HG03571 (cell line): Measurements from ENCODE around the gene C11orf71.
A peak's percentile ranks its signal among the peaks of the same experiment; 100 is the strongest.

Experiments used
- ATAC-seq: cut with Tn5 transposase; IDR thresholded peaks from one replicate; pipeline ENCODE4 v1.9.1; 2021; ENCODE audit not compliant: unreplicated experiment

Gene C11orf71

DNA sequence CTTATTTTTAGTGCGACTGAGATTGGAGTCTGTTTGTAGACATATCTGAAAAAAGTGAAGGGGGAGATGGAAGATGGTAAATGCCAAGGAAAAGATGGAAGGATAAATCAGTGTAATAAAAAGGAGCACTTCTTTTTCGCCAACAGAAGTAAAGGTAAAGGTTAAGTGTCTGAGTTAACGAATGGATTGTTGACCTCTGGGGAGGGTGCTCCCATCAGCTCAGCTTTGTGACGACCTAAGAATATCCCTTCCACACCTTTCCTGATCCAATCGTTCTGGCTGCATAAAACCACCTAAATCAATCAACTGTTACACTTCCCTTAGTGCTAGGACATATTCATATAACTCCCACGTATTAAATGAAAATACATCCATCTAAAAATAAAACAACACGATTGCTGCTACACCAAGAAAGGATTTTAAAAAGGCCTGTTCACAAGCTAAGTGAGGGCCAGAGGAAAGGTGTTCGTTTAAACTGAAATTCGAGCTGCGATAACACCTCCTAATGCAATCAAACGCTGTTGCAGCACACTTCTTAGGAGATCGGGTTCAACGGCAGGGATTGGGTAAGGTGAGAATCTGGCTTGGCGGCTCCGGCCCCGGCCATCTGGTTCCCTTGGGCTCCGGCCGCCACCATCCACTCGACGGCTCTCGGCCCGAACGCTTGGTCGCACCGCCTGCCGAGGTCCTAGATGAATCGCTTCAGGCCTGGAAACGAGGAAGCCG is 658 bp downstream of the C11orf71 start:
- ATAC-seq = peak; percentile 28

DNA sequence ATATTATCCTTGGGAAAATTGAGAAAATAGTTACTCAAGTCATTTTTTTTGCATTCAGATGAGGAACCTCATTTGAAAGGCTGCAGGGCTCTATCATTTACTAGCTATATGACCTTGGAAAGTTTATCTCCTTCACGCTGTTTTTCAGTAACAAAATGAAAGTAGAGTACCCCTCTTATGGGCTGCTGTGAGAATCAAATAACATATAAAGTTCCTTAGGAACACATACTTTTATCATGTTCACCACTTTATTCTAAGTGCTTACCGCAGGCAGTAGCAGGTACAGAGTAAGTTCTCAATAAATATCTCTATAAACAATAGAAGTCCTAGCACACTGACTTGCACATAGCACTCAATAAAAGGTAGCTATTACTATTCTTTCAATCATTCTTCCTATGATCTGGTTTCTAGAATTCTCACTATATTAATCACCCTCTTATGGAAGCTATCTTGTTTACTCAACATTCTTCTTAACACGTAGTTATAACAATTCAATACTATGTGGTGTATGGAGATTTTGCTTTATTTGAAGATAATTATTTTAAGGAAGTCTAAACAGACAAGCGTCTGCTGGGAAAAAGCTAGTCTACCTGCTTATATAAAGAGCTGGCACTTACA is 1.9 kb downstream of the C11orf71 start:
- no peak for ATAC-seq

DNA sequence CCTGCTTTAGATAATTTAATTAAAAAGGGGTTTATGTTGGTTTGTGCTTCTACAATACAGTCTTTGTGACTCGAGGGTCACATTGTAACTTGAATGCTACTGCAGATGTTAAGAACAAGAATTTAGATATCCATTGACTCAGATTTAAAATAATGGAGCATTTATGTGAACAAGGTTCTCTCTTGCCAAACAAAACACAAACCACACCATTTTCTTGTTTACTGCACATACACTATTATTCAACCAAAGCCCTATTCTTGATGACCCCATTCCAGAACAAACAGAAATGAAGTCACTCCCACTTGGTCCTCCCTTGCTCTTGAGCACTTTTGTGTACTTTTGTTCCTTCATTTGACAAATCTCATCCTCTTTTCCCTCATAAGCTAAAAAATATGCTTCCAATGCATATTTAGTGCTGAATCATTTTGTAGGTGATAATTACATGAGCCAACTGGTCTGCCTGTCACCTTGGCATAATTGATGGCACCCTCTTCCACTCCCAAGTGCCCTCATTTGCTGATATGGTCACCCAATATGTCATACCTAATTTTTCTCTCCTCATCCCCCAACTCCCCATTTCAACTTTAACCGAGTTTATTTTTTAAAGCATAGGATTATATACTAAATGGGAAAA is 2.8 kb downstream of the C11orf71 start:
- no peak for ATAC-seq

DNA sequence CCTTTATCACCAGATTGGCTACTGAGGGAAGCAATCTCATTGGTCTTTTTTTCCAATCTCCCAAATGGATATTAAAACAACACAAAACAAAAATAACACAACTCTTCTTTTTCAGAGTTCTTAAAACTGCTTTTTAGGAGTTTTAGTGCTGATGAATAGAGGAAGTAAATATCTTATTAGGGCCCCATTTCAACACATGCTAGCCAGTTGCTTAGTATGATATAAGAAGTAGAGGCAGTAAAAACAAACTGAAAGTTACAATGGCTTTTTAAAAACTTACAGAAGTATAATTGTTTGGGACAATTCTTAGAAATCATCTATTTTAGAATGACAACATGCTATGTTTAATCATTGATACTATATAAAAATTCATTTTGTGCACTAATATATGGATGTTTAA is 3.4 kb downstream of the C11orf71 start:
- ATAC-seq = no peak

DNA sequence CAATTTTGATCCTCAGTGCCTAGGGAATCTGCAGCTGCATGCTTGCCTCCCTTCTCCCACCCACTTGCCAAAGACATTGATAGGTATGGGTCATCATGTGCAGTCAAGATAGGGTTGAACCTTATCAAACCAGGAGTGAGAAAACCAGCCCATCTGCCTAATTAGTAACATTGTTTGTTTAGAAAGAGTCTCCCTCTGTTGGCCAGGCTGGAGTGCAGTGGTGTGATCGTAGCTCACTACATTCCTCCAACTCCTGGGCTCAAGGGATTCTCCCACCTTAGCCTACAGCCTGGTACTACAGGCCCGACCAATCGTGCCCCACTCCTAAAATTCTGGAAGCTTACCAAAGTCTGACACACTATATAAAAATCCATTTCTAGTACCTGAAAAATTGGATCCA is 4.6 kb downstream of the C11orf71 start:
- no peak for ATAC-seq

DNA sequence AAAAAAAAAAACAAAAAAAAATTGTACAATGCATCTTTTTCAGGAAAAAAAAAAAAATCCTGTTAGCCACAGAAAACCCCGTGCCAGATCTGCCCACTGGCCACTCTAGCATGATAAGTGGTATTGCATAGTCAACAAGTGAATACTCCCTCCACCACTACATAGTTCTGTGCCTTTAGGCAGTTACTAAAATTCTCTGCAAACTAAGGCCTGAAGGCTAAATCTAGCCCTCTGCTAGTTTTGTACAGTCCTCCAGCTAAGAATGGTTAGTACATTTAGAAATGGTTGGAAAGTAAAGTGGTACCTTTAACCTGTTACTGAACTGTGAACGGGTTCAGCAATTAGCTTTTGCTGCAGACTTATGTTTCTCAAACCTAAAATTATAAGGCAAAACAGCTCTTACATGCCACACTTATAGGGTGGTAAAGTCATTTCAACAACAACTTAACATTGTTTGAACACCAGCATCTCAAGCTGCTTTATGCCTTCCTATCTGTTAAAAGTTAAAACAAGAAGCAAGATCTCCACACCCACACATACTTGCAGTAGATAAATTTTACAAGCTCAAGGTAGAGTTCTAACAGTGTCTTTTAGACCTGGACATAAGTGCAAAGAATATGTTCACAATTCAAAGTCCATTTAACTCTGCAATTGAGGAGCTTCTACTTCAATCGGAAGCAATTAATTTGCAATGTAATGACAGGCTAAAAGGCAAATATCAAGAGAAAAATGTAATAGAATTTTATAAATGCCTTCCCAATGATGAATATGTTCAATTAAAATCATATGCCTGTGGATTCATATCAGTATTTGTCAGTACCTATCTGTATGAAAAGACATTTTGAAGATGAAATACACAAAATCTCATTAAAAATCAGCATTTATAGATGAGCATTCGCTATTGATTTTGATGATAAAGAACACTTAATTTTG is 7.3 kb downstream of the C11orf71 start:
- no peak for ATAC-seq

DNA sequence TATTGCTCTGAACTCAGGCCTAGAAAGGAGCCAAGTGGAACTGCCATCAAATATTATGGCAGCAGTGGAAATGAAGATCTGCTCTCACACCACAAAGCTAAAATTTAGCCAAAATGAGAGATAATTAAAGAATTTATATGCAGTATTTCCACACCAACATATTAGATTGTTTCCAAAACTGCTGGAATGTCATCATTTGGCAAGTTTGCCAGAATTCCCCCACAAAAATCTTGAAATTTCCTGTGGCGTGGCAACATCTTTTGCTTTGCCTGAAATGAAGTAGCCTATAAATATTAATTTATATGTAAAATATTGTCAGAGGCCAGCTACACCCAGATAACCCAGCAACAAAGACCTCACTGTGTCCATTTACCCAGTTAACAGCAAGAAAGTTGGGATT is 13.8 kb downstream of the C11orf71 start:
- ATAC-seq = no peak

DNA sequence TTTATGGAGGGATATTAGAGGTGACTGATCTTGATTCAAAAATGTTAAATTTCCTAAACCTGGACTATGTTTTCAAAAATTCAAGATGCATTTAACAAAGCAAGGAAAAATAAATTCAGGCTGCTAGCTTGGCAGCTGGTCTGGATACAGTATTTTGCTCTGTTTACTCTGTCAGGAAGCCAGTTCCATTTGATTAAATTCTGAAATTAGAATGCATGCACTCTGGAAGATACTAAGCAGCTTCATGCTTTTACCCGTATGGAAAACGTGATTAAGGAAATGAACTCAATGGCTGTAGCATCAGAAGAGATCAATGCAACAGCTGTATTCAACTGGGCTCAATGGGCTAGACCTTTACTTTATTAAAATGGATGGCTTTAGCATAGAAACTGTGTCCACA is 14.2 kb downstream of the C11orf71 start:
- no peak for ATAC-seq

DNA sequence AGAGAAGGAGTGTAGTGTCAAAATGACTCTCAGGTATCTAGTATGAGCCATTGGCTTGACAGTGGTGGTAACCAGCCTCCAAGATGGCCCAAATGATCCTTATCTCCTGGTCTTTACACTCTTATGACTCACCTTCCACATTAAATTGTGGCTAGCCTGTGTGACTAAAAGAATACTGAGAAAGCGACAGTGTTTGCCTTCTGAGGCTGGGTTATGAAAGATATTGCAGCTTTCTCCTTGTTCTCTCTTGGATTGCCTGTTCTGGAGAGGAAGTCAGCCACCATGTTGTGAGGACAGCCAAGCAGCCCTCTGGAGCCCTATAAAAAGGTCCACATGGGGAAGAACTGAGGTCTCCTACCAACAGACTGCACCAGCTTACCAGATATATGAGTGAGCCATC is 15.8 kb downstream of the C11orf71 start:
- no peak for ATAC-seq

DNA sequence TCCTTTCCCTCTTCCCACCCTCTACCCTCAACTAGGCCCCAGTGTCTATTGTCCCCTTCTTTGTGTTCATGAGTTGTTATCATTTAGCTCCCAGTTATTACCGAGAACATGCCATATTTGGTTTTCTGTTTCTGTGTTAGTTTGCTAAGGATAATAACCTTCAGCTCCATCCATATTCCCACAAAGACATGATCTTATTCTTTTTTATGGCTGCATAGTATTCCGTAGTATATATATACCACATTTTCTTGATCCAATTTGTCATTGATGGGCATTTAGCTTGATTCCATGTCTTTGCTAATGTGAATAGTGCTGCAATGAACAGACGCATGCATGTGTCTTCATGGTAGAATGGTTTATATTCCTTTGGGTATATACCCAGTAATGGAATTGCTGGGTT is 17.8 kb downstream of the C11orf71 start:
- ATAC-seq = no peak

DNA sequence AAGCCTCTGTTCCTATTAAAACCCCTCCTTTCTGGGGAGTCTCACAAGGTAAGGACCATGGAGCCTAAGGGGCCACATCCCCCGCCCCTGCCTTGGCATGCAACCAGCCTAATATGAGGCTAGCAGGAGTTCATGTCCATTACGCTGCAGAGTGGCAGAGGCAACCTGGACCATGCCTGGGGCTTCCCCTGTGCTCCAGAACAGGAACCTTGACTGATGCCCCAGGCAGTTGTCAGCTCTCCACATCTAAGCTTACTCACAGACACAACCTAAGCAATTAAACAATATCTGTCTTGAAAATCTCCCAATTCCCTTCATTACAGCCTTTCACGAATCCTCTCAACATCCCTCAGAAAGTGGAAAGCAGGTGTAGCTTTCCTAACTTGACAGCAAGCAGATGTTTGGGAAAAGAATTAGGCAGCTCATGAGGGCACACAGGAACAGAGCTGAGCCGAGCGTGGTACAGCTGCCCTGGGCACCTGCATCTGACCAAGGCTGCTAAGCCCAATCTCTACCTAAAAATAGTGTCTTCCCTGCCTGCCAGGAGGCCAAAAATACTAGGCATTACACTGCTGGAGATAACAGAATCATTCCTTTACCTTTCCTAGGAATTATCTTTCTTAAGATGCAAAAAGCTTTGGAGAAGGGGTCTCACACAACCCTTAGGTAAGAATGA is 20.8 kb downstream of the C11orf71 start:
- no peak for ATAC-seq

DNA sequence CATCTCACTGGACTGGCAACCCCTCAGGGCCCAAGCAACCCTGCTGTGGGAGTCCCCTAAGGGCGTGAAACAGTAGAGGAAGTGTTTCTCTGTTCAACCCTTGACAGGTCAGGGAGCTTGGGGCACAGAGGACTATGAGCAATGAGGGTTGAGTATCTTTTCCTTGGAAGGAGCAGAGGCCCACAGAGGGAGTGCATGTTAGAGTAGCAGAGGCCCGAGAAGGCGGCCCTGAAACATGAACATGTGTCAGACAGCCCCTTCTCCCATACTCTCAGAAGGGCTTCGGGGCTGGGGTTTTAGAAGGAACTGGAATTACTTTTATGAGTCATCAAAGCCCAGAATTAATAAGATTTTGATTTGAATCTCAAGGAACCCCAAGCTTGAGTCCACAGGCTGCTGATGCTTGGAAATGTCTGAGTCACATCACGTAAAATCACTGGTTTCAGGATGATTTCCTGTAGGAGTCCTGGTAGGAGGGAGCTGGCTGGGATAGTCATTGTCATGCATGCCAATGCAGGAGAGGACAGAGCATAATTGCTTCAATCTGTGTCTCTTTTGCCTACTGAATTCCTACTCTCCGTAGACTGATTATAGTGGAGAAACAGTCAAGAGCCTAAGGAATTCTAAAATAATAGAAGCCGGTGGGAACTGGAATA is 22.6 kb downstream of the C11orf71 start:
- no peak for ATAC-seq

DNA sequence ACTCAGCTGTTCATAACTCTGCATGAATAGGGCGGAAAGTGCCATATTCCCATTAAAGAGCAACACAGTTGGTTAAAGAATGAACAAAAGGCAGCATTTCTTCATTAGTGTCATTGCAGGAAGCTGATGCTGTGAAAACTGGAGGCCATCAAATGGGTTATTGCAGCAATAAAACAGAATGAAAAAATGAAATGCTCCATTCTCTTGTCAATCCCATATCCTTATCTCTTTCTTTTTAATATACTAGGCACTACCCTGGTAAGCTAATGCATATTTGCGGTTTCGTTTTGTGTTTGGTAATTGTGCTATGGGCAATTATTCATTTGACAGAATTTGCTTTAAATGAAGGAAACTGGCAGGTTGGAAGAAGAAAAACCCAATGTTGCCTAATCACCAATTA is 25.3 kb downstream of the C11orf71 start:
- no peak for ATAC-seq

DNA sequence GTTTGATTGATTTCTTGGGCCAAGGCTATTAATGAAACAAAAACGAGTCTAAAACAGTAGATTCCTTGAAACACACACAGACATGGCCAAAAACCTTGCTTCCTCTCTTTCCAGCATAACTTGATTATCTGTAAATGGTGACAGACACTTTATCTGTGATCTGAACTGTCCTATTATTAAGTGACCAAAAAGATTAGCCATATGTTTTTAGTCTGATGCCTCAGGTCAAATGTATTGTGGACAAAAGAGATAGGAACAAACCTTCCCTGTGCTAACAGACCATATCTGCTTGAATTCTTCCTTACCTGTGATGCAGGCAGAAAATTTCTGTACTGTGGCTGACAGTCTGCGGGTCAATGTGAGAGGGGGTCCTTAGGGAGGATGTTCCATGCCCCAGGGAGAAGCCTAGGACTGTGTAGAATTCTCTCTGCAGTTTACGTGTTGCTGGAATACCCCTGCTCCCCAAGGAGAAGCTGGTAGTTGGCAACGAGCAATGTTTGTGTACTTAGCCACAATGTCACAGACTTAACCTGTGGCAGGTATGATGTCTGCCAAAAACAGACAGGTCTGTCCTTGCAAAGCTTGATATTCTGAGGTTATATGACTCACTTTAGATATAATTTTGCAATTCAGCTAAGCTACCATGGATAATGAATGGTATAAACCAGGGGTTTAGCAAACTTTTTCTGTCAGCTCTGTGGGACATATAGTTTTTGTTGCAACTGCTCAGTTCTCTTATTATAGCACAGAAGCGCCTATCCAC is 31.2 kb downstream of the C11orf71 start:
- no peak for ATAC-seq

DNA sequence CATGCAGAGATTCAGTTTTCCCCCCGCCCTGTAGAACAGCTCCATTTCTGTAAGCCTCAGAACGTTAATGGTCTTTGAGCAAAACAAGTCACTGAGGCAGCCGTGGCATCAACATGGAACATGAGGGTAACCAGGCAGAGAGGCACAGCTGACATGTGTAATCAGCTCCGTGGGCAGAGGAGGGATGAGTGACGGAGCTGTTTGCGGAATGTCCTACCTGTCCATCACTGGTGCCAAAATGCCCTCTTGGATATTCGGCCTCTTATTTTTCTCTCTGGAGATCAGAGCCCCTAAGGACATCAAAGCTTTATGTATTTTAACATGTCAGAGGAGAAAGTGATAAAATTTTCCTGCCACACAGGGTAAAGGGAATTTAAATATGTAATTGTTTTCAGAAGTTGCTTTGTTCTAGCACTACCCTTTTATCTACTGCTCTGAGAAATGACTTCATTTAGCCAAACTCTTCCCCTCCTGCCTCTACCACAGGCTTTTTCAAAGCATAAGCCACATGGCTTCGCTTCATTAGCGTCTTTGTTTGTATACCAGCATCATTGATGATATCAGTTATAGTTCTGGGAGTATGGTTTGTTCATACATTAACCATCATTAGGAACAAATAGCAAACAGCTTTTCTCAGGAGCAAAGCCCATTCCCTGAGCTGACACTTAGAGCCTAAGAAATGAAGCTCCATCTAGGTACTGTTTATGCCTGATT is 32.9 kb downstream of the C11orf71 start:
- no peak for ATAC-seq

DNA sequence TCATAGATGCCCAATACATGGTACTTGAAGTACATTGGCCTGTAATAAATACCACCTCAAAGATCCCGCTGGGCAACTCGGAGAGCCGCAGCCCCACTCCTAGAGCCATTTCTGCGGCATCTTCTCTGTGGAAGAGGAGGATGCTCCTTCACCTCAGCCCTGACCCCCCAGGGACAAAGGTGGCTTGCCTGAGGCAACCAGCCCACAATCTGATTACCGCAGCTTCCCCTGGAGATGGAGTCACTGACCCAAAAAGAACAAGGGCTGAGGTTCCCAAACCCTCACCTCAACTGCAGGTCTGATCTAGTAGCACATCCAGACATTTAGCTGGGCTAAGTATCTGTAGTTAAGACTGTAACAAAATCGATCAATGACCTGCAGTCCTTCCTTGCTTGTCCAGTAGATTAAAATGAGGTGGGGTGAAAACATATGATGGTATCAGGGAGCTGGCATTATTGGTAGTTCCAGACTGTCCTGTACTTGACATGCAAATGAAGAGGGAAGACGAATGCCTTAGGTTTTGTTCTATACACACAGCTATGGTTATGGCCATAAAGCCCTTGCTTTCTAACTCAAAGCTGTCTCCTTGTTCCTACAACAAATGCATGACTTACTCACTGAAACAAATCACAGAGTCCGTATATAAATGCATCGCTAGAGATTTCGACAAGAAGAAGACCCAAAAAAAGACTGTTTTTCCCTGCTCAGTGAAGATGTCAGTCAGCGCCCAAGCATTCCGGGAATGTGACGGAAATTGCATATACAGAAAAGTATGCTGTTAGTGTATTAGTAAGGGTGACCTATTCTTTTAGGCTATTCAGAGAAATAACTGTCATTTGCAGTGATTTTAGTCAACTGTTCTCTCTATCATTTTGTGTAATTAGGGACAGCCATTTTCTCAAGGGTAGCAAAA is 33.7 kb downstream of the C11orf71 start:
- no peak for ATAC-seq

DNA sequence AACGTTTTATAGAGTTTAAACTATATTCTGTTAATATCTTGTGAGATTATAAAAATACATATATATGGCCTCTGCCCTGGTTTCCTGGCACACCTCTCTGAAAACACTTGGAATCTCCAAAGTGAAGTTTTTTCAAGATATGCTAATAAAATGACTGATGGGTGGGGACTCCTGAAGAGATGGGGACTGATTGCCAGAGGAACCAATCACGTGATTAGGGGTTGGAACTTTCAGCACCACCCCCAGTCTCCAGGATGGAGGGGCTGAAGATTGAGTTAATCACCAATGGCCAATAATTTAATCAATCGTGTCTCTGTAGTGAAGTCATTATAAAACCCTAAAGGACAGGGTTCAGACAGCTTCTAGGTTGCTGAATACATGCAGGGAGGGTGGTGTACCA is 37.4 kb downstream of the C11orf71 start:
- no peak for ATAC-seq

DNA sequence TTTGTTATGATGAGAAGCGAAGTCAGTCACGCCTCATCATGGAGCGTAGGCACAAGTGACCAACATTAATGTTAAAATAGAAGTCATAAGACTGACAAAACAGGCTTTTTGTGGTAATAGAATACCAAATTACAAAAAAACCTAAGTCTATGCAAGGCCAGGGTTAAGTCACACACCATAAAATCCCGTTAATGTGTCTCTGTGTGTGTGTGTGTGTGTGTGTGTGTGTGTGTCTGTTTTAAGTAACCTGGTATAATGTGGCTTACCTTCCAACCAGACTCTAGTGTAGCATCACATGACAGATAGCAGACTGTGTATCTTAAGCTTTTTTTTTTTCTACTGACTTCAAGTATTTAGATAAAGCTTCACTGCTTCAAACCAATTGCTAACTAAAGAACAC is 38.0 kb downstream of the C11orf71 start:
- ATAC-seq = no peak
